Smooth muscle cell (in vitro differentiated cells): ENCODE results near the gene VPS36. TPM values are rescaled to one million over a fixed set of nuclear protein-coding genes. Genes with fewer than 3 reads are reported as not detected.

Experiments used
- DNase-seq: peaks from one replicate; lab custom pipeline; 2025; ENCODE audit not compliant: unreplicated experiment; lab: John Stamatoyannopoulos, UW
- H2AFZ ChIP-seq: fragments of 200-600 bp; sonication (generic); 2 replicates; pipeline ENCODE4 v1.6.0; 2016; ENCODE audit warnings: antibody characterized with exemption, low read depth, mild to moderate bottlenecking
- H3F3A ChIP-seq: fragments of 200-600 bp; sonication (generic); 2 replicates; pipeline ENCODE4 v1.6.0; 2017; ENCODE audit warnings: antibody characterized with exemption, low read depth
- H3K27ac ChIP-seq: fragments of 200-600 bp; sonication (generic); 2 replicates; pipeline ENCODE4 v1.5.1; 2016; ENCODE audit warnings: low read depth, mild to moderate bottlenecking
- H3K27me3 ChIP-seq: fragments of 200-600 bp; sonication (generic); 2 replicates; pipeline ENCODE4 v1.6.1; 2016; ENCODE audit warnings: low read depth, mild to moderate bottlenecking
- H3K36me3 ChIP-seq: fragments of 200-600 bp; sonication (generic); 2 replicates; pipeline ENCODE4 v1.5.1; 2016; ENCODE audit warnings: low read depth
- H3K4me1 ChIP-seq: fragments of 200-600 bp; sonication (generic); 2 replicates; pipeline ENCODE4 v1.5.1; 2016; ENCODE audit warnings: low read depth
- H3K4me2 ChIP-seq: fragments of 200-600 bp; sonication (generic); 2 replicates; pipeline ENCODE4 v1.6.0; 2016; ENCODE audit warnings: mild to moderate bottlenecking
- H3K4me3 ChIP-seq: fragments of 200-600 bp; sonication (generic); 2 replicates; pipeline ENCODE4 v1.5.1; 2016; ENCODE audit warnings: mild to moderate bottlenecking
- H3K79me2 ChIP-seq: fragments of 200-600 bp; sonication (generic); 2 replicates; pipeline ENCODE4 v1.6.0; 2016; ENCODE audit warnings: low read depth, mild to moderate bottlenecking
- H3K9ac ChIP-seq: fragments of 200-600 bp; sonication (generic); 2 replicates; pipeline ENCODE4 v1.6.0; 2016; ENCODE audit warnings: low read depth
- H3K9me3 ChIP-seq: fragments of 200-600 bp; sonication (generic); replicated peaks from 2 replicates; pipeline ENCODE4 v1.5.1; 2016; ENCODE audit warnings: low read depth
- H4K20me1 ChIP-seq: fragments of 200-600 bp; sonication (generic); 2 replicates; pipeline ENCODE4 v1.6.0; 2016; ENCODE audit warnings: low read depth
- WGBS: methylation state at CpG from one replicate; pipeline ENCODE4 v1.1.7; 2016; ENCODE audit warnings: low lambda C conversion rate; 5-methylcytosine and 5-hydroxymethylcytosine counted together
- polyA plus RNA-seq: library from polyadenylated mRNA; unstranded; fragments of >200 nt; fragmentation: Nextera tagmentation; extraction: Ambion mirVana; gene quantifications from 2 replicates; pipeline ENCODE4 v1.2.1, GENCODE V29; 2016
- total RNA-seq: library from RNA; depleted of rRNA; stranded (reverse); fragments of >200 nt; gene quantifications from 2 replicates; pipeline ENCODE4 v1.2.3, GENCODE V29; 2014
- TF ChIP-seq, protein P1 (sequence below): fragments of 200-600 bp; sonication (generic); IDR thresholded peaks from 2 replicates; pipeline ENCODE4 v1.5.1; 2017; ENCODE audit warnings: borderline replicate concordance, mild to moderate bottlenecking, antibody characterized with exemption; ENCODE audit not compliant: insufficient read depth, poor library complexity, severe bottlenecking

The VPS36 gene
- total and polyA plus RNA-seq, 2 experiments from 2014 or later = 18.2 to 31.7 TPM

DNA sequence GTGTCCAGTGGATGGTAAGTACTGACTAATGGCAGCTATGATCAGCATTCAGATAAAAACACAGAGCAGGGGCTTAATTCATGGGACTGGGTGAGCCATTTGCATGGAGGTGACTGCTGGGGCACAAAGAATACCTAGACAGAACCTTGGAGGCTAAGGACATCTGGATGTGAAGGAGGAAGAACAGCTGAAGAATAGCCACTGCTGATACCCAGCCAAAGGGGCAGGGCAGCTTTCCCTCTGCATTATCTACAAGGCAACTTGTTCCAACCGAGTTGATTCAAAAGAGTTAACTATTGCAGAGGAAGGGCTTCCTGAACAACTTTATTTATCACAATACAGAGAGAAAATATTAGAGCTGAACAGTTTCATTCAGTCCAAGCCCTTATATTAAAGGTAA is 31.4 kb downstream of the VPS36 start:
- H3K79me2 ChIP-seq = no peaks in the 10 kb centered on the region
- H3K27ac ChIP-seq = no peak overlapping the region
- no peaks in the 10 kb centered on the region for H3F3A ChIP-seq
- H2AFZ ChIP-seq = no peak overlapping the region
- no peaks in the 10 kb centered on the region for H3K9me3 ChIP-seq
- 93% methylated on average over 1 of the region's 1 CpG for WGBS
- no peaks in the 10 kb centered on the region for H3K4me1 ChIP-seq
- no peaks in the 10 kb centered on the region for H4K20me1 ChIP-seq
- no peak for DNase-seq
- no peaks in the 10 kb centered on the region for H3K36me3 ChIP-seq
- TF ChIP-seq, protein P1, sequence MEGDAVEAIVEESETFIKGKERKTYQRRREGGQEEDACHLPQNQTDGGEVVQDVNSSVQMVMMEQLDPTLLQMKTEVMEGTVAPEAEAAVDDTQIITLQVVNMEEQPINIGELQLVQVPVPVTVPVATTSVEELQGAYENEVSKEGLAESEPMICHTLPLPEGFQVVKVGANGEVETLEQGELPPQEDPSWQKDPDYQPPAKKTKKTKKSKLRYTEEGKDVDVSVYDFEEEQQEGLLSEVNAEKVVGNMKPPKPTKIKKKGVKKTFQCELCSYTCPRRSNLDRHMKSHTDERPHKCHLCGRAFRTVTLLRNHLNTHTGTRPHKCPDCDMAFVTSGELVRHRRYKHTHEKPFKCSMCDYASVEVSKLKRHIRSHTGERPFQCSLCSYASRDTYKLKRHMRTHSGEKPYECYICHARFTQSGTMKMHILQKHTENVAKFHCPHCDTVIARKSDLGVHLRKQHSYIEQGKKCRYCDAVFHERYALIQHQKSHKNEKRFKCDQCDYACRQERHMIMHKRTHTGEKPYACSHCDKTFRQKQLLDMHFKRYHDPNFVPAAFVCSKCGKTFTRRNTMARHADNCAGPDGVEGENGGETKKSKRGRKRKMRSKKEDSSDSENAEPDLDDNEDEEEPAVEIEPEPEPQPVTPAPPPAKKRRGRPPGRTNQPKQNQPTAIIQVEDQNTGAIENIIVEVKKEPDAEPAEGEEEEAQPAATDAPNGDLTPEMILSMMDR = no peak
- H3K4me2 ChIP-seq = no peak overlapping the region
- no peaks in the 10 kb centered on the region for H3K27me3 ChIP-seq
- no peak overlapping the region for H3K9ac ChIP-seq
- no peak overlapping the region for H3K4me3 ChIP-seq

DNA sequence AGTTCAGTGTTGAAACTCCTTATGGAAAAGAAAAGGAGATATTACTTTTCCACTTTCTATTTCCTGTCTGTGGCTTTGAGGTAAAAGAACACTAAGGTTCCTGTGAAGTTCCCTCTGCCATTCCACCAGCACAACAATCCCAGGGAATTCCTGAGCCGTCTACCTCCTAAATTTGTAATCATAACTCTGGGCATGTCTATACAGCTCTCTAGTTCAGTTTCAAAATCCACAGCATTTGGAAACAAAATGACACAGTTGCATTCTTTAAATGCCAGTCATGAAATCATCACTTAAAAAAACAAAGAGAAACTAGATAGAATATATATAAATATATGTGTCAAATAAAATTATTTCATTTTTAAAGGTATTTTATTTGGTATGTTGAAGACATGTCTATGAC is 35.5 kb downstream of the VPS36 start:
- Histone ChIP-seq H3K9me3 (no peaks in the 10 kb centered on the region), H3K4me2 (peak overlapping the region; percentile 31), H3K4me1 (no peaks in the 10 kb centered on the region), H3K27me3 (no peaks in the 10 kb centered on the region), H3K4me3 (no peak overlapping the region), H3F3A (no peaks in the 10 kb centered on the region), H3K36me3 (peaks cover 4% of the 10 kb centered on the region), H2AFZ (peak overlapping the region; percentile 9), H3K79me2 (no peaks in the 10 kb centered on the region), H4K20me1 (no peaks in the 10 kb centered on the region), H3K9ac (peak overlapping the region; percentile 23), H3K27ac (peak overlapping the region; percentile 80)
- TF ChIP-seq, protein P1 = no peak
- no peak for DNase-seq
- WGBS = 36% methylated on average over 1 of the region's 1 CpG

DNA sequence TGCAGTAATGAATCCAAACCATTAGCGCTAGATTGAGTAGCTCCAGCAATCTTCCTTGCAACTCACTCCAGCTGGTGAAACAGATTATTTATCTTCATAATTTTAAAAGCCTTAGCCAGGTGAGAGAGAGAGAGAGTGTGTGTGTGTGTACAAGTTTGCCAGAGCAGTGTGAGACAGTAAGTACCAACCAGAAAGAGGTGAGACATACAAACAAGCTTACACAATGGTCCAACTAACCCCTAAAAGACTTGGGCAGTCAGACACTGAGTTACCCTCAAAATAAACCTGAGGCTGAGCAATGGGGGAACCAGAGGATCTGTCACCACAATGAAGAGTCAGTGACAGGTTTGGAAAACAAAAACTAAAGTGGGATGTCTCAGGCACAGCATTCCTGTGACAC is 36.4 kb downstream of the VPS36 start:
- Histone ChIP-seq H3K36me3 (peaks cover 4% of the 10 kb centered on the region), H3K79me2 (no peaks in the 10 kb centered on the region), H2AFZ (no peak overlapping the region), H3K27me3 (no peaks in the 10 kb centered on the region), H3K4me2 (no peak overlapping the region), H3F3A (no peaks in the 10 kb centered on the region), H3K9ac (peak overlapping the region; percentile 23), H3K4me3 (no peak overlapping the region), H3K27ac (peak overlapping the region; percentile 80), H3K9me3 (no peaks in the 10 kb centered on the region), H3K4me1 (no peaks in the 10 kb centered on the region), H4K20me1 (no peaks in the 10 kb centered on the region)
- DNase-seq = no peak
- 97% methylated on average over 1 of the region's 1 CpG for WGBS
- TF ChIP-seq, protein P1 = no peak

DNA sequence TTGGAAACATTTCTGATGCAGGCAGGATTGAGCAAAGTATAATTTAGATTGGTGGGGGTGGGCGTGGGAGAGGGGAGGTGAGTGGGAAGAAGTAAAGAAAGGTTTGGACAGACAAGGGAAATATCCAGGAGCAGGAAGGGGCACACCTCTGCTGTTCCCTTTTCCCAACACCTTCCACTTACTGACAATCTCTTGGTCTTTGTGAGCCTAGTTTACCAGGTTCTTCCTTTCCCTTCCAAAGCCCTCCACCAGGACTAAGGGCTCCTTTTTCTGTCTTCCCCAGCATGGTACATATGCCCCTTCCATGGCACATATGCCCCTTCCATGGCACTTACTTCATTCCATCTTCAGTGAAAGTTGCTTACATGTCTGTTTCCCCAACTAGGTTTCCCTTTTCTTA is 38.3 kb downstream of the VPS36 start:
- Histone ChIP-seq H3K4me1 (no peaks in the 10 kb centered on the region), H2AFZ (no peak overlapping the region), H3K27ac (peak overlapping the region; percentile 52), H3K79me2 (no peaks in the 10 kb centered on the region), H3K4me3 (no peak overlapping the region), H3K36me3 (peaks cover 4% of the 10 kb centered on the region), H4K20me1 (no peaks in the 10 kb centered on the region), H3K4me2 (no peak overlapping the region), H3K27me3 (peaks cover 1% of the 10 kb centered on the region), H3K9ac (no peak overlapping the region), H3F3A (no peaks in the 10 kb centered on the region), H3K9me3 (no peaks in the 10 kb centered on the region)
- TF ChIP-seq, protein P1 = no peak
- DNase-seq = no peak
- 95% methylated on average over 1 of the region's 1 CpG for WGBS
